Endodermal cell (in vitro differentiated cells): Measurements from ENCODE around the gene GLS2. TPM values are rescaled to one million over a fixed set of nuclear protein-coding genes. Genes with fewer than 3 reads are reported as not detected.

Source experiments
- DNase-seq: peaks from one replicate; pipeline ENCODE4 v3.0.0-alpha.2; 2017
- H3K27ac ChIP-seq: 2 replicates; pipeline ENCODE4 v1.5.1; 2013; ENCODE audit warnings: mild to moderate bottlenecking, low read depth, low read length, moderate library complexity
- H3K27me3 ChIP-seq: 2 replicates; pipeline ENCODE4 v1.6.1; 2013; ENCODE audit warnings: mild to moderate bottlenecking, low read length, moderate library complexity; ENCODE audit not compliant: insufficient read depth, control insufficient read depth, poor library complexity, severe bottlenecking
- H3K36me3 ChIP-seq: 2 replicates; pipeline ENCODE4 v1.7.0; 2013; ENCODE audit warnings: mild to moderate bottlenecking, low read length, moderate library complexity; ENCODE audit not compliant: control insufficient read depth, insufficient read depth
- H3K4me1 ChIP-seq: one replicate; pipeline ENCODE4 v1.7.0; 2013; ENCODE audit warnings: low read length; ENCODE audit not compliant: control insufficient read depth, insufficient read depth
- H3K4me3 ChIP-seq: 2 replicates; pipeline ENCODE4 v1.5.1; 2013; ENCODE audit warnings: mild to moderate bottlenecking, low read length, moderate library complexity
- H3K9ac ChIP-seq: 2 replicates; pipeline ENCODE4 v1.6.1; 2013; ENCODE audit warnings: mild to moderate bottlenecking, low read length, moderate library complexity; ENCODE audit not compliant: poor library complexity, severe bottlenecking; ENCODE audit errors: extremely low read depth
- H3K9me3 ChIP-seq: 2 replicates; pipeline ENCODE4 v1.6.1; 2013; ENCODE audit warnings: mild to moderate bottlenecking, low read length, moderate library complexity; ENCODE audit not compliant: control insufficient read depth
- H3K27ac Mint-ChIP-seq: 2 replicates; pipeline ENCODE4 v1.8.0; 2020; ENCODE audit warnings: mixed read lengths
- H3K27me3 Mint-ChIP-seq: 2 replicates; pipeline ENCODE4 v1.8.0; 2021; ENCODE audit warnings: mild to moderate bottlenecking, mixed read lengths; ENCODE audit not compliant: insufficient read depth
- H3K36me3 Mint-ChIP-seq: 2 replicates; pipeline ENCODE4 v1.8.0; 2020; ENCODE audit warnings: low read depth, mixed read lengths
- H3K4me1 Mint-ChIP-seq: 2 replicates; pipeline ENCODE4 v1.8.0; 2020; ENCODE audit warnings: mixed read lengths
- H3K4me3 Mint-ChIP-seq: 2 replicates; pipeline ENCODE4 v1.8.0; 2020; ENCODE audit warnings: mild to moderate bottlenecking, moderate library complexity, mixed read lengths
- H3K9me3 Mint-ChIP-seq: 2 replicates; pipeline ENCODE4 v1.8.0; 2020; ENCODE audit warnings: mild to moderate bottlenecking, mixed read lengths
- WGBS, 2 experiments: methylation state at CpG; one replicate each; pipeline versions ENCODE4 v1.1.5 to v1.1.7; 2013; ENCODE audit warnings: missing lambda C conversion rate in 2 of 2, mixed read lengths in 1 of 2; ENCODE audit not compliant: insufficient coverage in 1 of 2, insufficient read length in 1 of 2; 5-methylcytosine and 5-hydroxymethylcytosine counted together
- total RNA-seq, 2 donors: library from RNA; stranded (reverse); fragmentation: NEBNext Ultra II Directional in 1 of 2; extraction: Animal tissue kit (Norgen Biotek cat#: 25700) in 1 of 2; gene quantifications; 2 replicates in 1 of 2; 3 replicates in 1 of 2; pipeline ENCODE4 v1.2.1, GENCODE V29; 2021
- TF ChIP-seq, protein P1 (sequence below): fragments of 200-600 bp; sonication (generic); conservative IDR thresholded peaks from 2 replicates; pipeline ENCODE4 v1.5.0; 2021; ENCODE audit warnings: antibody characterized with exemption, mild to moderate bottlenecking

GLS2 gene
- total RNA-seq, 2 donors from 2014 or later, result 1.5 to 2.7 TPM

DNA sequence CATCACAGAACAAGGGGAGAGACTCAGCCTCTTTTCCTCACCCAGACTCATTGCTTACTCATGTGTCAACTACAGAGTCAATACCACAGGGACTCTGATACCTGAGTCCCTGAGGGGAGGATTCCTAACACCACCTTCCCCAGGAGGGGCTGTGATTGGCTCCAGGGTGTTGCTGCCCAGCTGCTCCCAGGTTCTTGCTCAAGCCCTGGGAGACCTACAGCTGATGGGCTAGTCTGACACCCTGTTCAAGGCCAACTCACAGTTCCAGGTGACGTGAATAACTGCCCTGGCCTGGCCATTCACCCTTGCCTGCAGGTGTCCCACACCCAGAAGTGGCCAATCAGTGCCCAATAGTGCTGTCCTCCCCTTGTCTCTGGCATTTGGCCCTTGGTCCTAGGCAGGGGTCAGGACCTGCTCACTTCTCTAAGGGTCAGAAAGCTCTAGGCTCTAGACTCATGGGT lies 11.0 kb downstream of the GLS2 start:
- Mint-ChIP-seq H3K36me3 (peaks cover 3% of the 10 kb centered on the region), H3K9me3 (no peaks in the 10 kb centered on the region), H3K27ac (no peak overlapping the region), H3K4me3 (no peak overlapping the region), H3K4me1 (peaks cover 8% of the 10 kb centered on the region), H3K27me3 (peaks cover 1% of the 10 kb centered on the region)
- H3K27ac ChIP-seq, result no peak overlapping the region
- no peak overlapping the region for H3K9ac ChIP-seq
- H3K27me3 ChIP-seq, result no peaks in the 10 kb centered on the region
- 82 to 100% methylated on average over 1 of the region's 1 CpG for WGBS, 2 experiments
- peaks cover 4% of the 10 kb centered on the region for H3K4me1 ChIP-seq
- no peaks in the 10 kb centered on the region for H3K9me3 ChIP-seq
- no peak overlapping the region for H3K4me3 ChIP-seq
- TF ChIP-seq, protein P1, sequence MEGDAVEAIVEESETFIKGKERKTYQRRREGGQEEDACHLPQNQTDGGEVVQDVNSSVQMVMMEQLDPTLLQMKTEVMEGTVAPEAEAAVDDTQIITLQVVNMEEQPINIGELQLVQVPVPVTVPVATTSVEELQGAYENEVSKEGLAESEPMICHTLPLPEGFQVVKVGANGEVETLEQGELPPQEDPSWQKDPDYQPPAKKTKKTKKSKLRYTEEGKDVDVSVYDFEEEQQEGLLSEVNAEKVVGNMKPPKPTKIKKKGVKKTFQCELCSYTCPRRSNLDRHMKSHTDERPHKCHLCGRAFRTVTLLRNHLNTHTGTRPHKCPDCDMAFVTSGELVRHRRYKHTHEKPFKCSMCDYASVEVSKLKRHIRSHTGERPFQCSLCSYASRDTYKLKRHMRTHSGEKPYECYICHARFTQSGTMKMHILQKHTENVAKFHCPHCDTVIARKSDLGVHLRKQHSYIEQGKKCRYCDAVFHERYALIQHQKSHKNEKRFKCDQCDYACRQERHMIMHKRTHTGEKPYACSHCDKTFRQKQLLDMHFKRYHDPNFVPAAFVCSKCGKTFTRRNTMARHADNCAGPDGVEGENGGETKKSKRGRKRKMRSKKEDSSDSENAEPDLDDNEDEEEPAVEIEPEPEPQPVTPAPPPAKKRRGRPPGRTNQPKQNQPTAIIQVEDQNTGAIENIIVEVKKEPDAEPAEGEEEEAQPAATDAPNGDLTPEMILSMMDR, result no peak
- H3K36me3 ChIP-seq, result no peaks in the 10 kb centered on the region
- peak; percentile 89 for DNase-seq

DNA sequence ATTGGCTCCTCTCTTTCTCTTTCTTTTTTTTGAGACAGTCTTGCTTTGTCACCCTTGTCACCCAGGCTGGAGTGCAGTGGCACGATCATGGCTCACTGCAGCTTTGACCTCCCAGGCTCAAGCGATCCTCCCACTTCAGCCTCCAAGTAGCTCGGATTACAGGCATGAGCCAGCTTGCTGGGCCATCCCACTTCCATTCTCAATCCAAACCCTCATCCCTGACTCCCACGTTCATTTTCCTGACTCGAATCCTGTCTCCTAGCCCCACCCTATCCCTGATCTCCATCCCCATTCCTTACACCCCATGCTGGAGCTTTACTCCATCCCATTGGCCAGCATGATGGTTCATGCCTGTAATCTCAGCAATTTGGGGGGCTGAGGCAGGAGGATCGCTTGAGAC lies 11.8 kb downstream of the GLS2 start:
- H3K9me3 Mint-ChIP-seq, result no peaks in the 10 kb centered on the region
- TF ChIP-seq, protein P1, result no peak
- Histone ChIP-seq H3K27me3 (no peaks in the 10 kb centered on the region), H3K4me1 (peaks cover 4% of the 10 kb centered on the region), H3K36me3 (no peaks in the 10 kb centered on the region), H3K9ac (no peak overlapping the region), H3K9me3 (no peaks in the 10 kb centered on the region), H3K27ac (no peak overlapping the region), H3K4me3 (no peak overlapping the region)
- H3K27ac Mint-ChIP-seq, result no peak overlapping the region
- WGBS, 2 experiments, result 88 to 90% methylated on average over 5 to 6 of the region's 6 CpGs
- H3K4me1 Mint-ChIP-seq, result peaks cover 8% of the 10 kb centered on the region
- H3K4me3 Mint-ChIP-seq, result no peak overlapping the region
- H3K27me3 Mint-ChIP-seq, result peaks cover 1% of the 10 kb centered on the region
- H3K36me3 Mint-ChIP-seq, result peaks cover 3% of the 10 kb centered on the region
- no peak for DNase-seq

DNA sequence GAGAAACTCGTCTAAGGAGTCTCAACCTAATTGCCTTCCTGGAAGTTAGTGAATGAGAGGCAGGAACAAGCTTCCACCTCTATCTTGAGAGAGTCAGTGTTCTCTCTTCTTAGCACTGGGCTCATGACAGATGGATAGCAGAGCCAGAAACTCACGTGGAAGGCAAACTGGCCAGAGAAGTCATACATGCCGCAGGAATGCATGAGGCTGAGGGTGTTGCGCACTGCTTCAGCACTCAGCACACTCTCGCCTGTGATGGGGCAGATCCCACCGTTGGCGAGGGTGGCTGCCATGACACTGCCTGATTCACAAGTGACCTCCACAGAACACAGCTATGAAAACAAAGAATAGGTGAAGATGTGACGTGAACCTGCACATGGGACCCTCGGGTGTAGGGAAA lies 13.6 kb downstream of the GLS2 start:
- Mint-ChIP-seq H3K27me3 (peaks cover 1% of the 10 kb centered on the region), H3K9me3 (no peaks in the 10 kb centered on the region), H3K27ac (no peak overlapping the region), H3K4me1 (peaks cover 14% of the 10 kb centered on the region), H3K4me3 (no peak overlapping the region), H3K36me3 (peaks cover 9% of the 10 kb centered on the region)
- no peak for DNase-seq
- Histone ChIP-seq H3K36me3 (peaks cover 7% of the 10 kb centered on the region), H3K4me3 (no peak overlapping the region), H3K27me3 (no peaks in the 10 kb centered on the region), H3K9me3 (no peaks in the 10 kb centered on the region), H3K9ac (no peak overlapping the region), H3K27ac (no peak overlapping the region), H3K4me1 (peaks cover 4% of the 10 kb centered on the region)
- TF ChIP-seq, protein P1, result no peak
- 91 to 95% methylated on average over 1 to 9 of the region's 9 CpGs for WGBS, 2 experiments
